Activated CD4-positive, CD25-positive, alpha-beta regulatory T cell treated with anti-CD3 and anti-CD28 coated beads, Interleukin-2, amount 50 U/mL, for 72 hours (primary cell): ENCODE data around the gene GPATCH3.
"Not testable (repeated sequence)": the region's sequence is repeated elsewhere in the genome, so short reads cannot be mapped to it uniquely, and the experiment has no call there.

ENCODE experiments used
- DNase-seq: peaks from one replicate; pipeline ENCODE4 v3.0.0; 2021

Gene GPATCH3

GRCh38 chr1:26912147-26912490, 11.9 kb upstream of the GPATCH3 start:
- no peak for DNase-seq

- DNase-seq = no peak
These were observed 11.3 kb upstream of the GPATCH3 start for GRCh38 chr1:26911399-26912146.

GRCh38 chr1:26910343-26911160, 10.3 kb upstream of the GPATCH3 start:
- no peak for DNase-seq

GRCh38 chr1:26909951-26910342, 9.7 kb upstream of the GPATCH3 start:
- no peak for DNase-seq

GRCh38 chr1:26907071-26907917, 7.0 kb upstream of the GPATCH3 start:
- DNase-seq = no peak

- DNase-seq = no peak
These were observed 696 bp upstream of the GPATCH3 start for GRCh38 chr1:26900815-26901511.

GRCh38 chr1:26897351-26897750, 2.9 kb downstream of the GPATCH3 start:
- DNase-seq = no peak

GRCh38 chr1:26894263-26894662, 6.0 kb downstream of the GPATCH3 start:
- DNase-seq = no peak

GRCh38 chr1:26890467-26890796, 9.8 kb downstream of the GPATCH3 start:
- no peak for DNase-seq

- peak; percentile 81 for DNase-seq
These were observed 10.5 kb downstream of the GPATCH3 start, which contains the start of gene GPN2 for GRCh38 chr1:26889551-26890466. GPN2 (minus strand) TSS chr1:26890283; CDS start chr1:26890096, 187 bp downstream.

- DNase-seq = no peak
These were observed 12.0 kb downstream of the GPATCH3 start for GRCh38 chr1:26888231-26888630.

GRCh38 chr1:26887125-26887524, 13.1 kb downstream of the GPATCH3 start:
- DNase-seq = no peak

- no peak for DNase-seq
These were observed 17.4 kb downstream of the GPATCH3 start for GRCh38 chr1:26882696-26883463.

GRCh38 chr1:26881611-26882010, 18.7 kb downstream of the GPATCH3 start:
- DNase-seq = not testable (repeated sequence)

GRCh38 chr1:26879793-26880192, 20.5 kb downstream of the GPATCH3 start:
- DNase-seq = no peak

- DNase-seq = no peak
These were observed 22.9 kb downstream of the GPATCH3 start for GRCh38 chr1:26877326-26877725.

- DNase-seq = no peak
These were observed 25.4 kb downstream of the GPATCH3 start for GRCh38 chr1:26874896-26875295.

- not testable (repeated sequence) for DNase-seq
These were observed 27.2 kb downstream of the GPATCH3 start for GRCh38 chr1:26873097-26873496.

GRCh38 chr1:26864610-26865480, 35.4 kb downstream of the GPATCH3 start:
- peak; percentile 96 for DNase-seq

- no peak for DNase-seq
These were observed 36.6 kb downstream of the GPATCH3 start for GRCh38 chr1:26863685-26864077.
